ENCODE data around the gene SOX13. TPM values are rescaled to one million over a fixed set of nuclear protein-coding genes. Genes with fewer than 3 reads are reported as not detected.

Gene SOX13
- total RNA-seq: 10 to 100 TPM; 91.9 to 95.9 TPM

- TF ChIP-seq POLR2A (IDR thresholded peaks at IDR 0.05) (peak; percentile 95), POLR2AphosphoS5 (IDR thresholded peaks at IDR 0.05) (peak; percentile 97), CTCF (IDR thresholded peaks at IDR 0.05) (peak in 3 of 4 experiments; percentile 15 to 47 (median 26))
- intact Hi-C loops (cut with DNase I): loop anchor here (2.0 to 5.0 kb wide), 2 partner anchors 54 to 201 kb away; no protein-coding TSS in a partner anchor
- Histone ChIP-seq H3K4me1 (replicated peaks) (peaks cover 21% of the 10 kb centered on the region), H3K9me3 (no peaks in the 10 kb centered on the region), H3K27me3 (replicated peaks; ENCODE audit: insufficient read depth) (no peaks in the 10 kb centered on the region), H3K4me3 (peak within 1 kb of the TSS; percentile 86 to 96), H3K27ac (peak within 1 kb of the TSS; percentile 98), H3K36me3 (no peaks in the 10 kb centered on the region)
- DNase-seq (ENCODE audit: low spot score): peak; percentile 94
- 1% methylated on average over 70 of the region's 89 CpGs for WGBS
Observed at GRCh38 chr1:204072931-204073836, at the start of gene SOX13. Gene SOX13, plus strand, starts transcription at chr1:204073115. Its CDS starts 39,801 bp downstream, at chr1:204112916.

- H3K4me3 ChIP-seq: no peak overlapping the region
- DNase-seq (ENCODE audit: low spot score): no peak
- no peaks in the 10 kb centered on the region for H3K4me1 ChIP-seq (replicated peaks)
- 59% methylated on average over 17 of the region's 17 CpGs for WGBS
- H3K9me3 ChIP-seq: no peaks in the 10 kb centered on the region
- intact Hi-C loops (cut with DNase I): no loop called here
- no peaks in the 10 kb centered on the region for H3K36me3 ChIP-seq
- H3K27ac ChIP-seq: no peak overlapping the region
- TF ChIP-seq POLR2A (IDR thresholded peaks at IDR 0.05) (no peak), POLR2AphosphoS5 (IDR thresholded peaks at IDR 0.05) (no peak), CTCF (IDR thresholded peaks at IDR 0.05) (no peak)
- no peaks in the 10 kb centered on the region for H3K27me3 ChIP-seq (replicated peaks; ENCODE audit: insufficient read depth)
Observed at GRCh38 chr1:204025917-204026707, 46.8 kb upstream of the SOX13 start.

GRCh38 chr1:204027446-204027845 lies 45.5 kb upstream of the SOX13 start:
- H3K27me3 ChIP-seq (replicated peaks; ENCODE audit: insufficient read depth): no peaks in the 10 kb centered on the region
- H3K4me1 ChIP-seq (replicated peaks): no peaks in the 10 kb centered on the region
- no peaks in the 10 kb centered on the region for H3K9me3 ChIP-seq
- intact Hi-C loops (cut with DNase I): no loop called here
- H3K4me3 ChIP-seq: no peak overlapping the region
- no peak overlapping the region for H3K27ac ChIP-seq
- no peaks in the 10 kb centered on the region for H3K36me3 ChIP-seq
- no peak for TF ChIP-seq POLR2AphosphoS5 (IDR thresholded peaks at IDR 0.05)
- TF ChIP-seq CTCF (IDR thresholded peaks at IDR 0.05): no peak
- TF ChIP-seq POLR2A (IDR thresholded peaks at IDR 0.05): no peak
- DNase-seq (ENCODE audit: low spot score): no peak
- WGBS: 54% methylated on average over 3 of the region's 3 CpGs

- WGBS: 90% methylated on average over 11 of the region's 11 CpGs
Observed at GRCh38 chr1:204029016-204029415, 43.9 kb upstream of the SOX13 start.

More at GRCh38 chr1:204029016-204029415, 43.9 kb upstream of the SOX13 start:
- DNase-seq (ENCODE audit: low spot score): no peak
- TF ChIP-seq POLR2AphosphoS5 (IDR thresholded peaks at IDR 0.05) (no peak), CTCF (IDR thresholded peaks at IDR 0.05) (no peak), POLR2A (IDR thresholded peaks at IDR 0.05) (no peak)
- H3K27me3 ChIP-seq (replicated peaks; ENCODE audit: insufficient read depth): no peaks in the 10 kb centered on the region
- intact Hi-C loops (cut with DNase I): no loop called here
- no peak overlapping the region for H3K27ac ChIP-seq
- H3K4me1 ChIP-seq (replicated peaks): no peaks in the 10 kb centered on the region
- H3K36me3 ChIP-seq: no peaks in the 10 kb centered on the region
- H3K9me3 ChIP-seq: no peaks in the 10 kb centered on the region
- H3K4me3 ChIP-seq: no peak overlapping the region
